ENCODE results near the gene COA6.

The COA6 gene, protein sequence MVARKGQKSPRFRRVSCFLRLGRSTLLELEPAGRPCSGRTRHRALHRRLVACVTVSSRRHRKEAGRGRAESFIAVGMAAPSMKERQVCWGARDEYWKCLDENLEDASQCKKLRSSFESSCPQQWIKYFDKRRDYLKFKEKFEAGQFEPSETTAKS

DNA sequence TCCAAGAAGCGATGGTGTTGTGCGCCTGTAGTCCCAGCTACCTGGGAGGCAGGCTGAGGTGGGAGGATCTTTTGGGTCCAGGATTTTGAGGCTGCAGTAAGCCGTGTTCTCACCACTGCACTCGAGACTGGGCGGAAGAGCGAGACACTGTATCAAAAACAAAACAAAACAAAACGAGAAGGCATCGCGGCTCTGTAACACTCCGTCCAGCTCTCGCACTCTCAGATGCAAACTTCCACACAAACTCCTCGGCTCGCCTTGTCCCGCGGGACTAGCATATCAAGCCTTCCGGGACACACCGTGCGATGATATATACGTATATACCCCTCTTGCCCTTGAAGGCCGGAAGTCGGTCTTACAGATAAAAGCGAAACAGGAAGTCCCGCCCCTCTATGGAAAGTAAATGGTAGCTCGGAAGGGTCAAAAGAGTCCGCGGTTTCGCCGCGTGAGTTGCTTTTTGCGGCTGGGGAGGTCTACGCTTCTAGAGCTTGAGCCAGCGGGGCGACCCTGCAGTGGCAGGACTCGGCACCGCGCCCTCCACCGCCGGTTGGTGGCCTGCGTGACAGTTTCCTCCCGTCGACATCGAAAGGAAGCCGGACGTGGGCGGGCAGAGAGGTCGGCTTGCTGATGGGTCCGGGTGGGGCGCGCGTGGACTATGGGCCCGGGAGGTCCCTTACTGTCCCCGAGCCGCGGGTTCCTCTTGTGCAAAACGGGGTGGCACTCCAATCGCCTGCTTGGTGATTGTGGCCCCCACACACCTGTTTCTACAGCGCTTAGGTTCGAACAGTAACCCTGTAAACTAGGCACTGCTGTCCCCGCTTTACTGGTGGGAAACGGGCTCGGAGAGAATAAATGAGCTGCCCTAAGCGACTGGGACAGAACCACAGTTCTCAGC, at the start of gene COA6:
Gene COA6 (plus strand): TSS at position 393 of the 895 bp plus-strand sequence. CDS start 11 bp downstream, at position 404.
- peak; percentile 63 to 98 (median 90) for DNase-seq

DNA sequence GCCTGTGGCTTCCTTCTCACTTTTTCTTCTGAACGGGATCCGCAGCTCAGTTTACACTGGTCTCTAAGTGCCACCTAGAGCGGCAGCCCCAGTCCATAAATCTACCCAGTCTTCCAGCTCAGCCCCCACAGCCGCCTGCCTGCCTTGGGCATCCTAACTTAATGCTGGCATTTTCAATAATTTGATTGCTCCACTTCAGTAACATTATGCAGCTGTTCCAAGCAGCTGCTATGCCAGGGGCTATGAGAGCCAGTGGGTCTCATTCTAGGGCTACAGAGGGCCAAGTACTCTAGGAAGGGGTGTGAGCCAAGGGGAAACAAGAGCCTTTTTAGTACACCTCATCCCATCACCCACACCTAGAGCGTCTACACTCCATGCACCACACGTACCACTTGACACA, 48.4 kb upstream of the COA6 start:
- no peak for DNase-seq

DNA sequence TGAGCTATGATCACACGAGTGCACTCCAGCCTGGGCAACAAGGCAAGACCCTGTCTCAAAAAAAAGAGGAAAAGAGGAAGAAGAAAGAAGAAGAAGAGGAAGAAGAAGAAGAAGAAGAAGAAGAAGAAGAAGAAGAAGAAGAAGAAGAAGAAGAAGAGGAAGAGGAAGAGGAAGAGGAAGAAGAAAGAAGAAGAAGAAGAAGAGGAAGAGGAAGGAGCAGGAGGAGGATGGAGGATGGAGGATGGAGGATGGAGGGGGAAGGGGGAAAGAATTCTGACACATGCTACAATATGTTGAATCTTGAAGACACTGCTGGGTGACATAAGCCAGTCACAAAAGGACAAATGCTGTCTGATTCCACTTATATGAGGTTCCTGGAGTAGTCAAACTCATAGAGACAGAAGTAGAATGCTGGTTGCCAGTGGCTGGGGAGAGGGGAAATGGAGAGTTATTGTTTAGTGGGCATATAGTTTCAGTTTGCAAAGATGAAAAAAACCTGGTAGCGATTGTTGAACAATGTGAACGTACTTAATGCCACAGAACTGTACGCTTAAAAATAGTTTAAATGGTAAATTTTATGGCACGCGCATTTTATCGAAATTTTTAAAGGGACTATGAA, 47.3 kb upstream of the COA6 start:
- no peak for DNase-seq

DNA sequence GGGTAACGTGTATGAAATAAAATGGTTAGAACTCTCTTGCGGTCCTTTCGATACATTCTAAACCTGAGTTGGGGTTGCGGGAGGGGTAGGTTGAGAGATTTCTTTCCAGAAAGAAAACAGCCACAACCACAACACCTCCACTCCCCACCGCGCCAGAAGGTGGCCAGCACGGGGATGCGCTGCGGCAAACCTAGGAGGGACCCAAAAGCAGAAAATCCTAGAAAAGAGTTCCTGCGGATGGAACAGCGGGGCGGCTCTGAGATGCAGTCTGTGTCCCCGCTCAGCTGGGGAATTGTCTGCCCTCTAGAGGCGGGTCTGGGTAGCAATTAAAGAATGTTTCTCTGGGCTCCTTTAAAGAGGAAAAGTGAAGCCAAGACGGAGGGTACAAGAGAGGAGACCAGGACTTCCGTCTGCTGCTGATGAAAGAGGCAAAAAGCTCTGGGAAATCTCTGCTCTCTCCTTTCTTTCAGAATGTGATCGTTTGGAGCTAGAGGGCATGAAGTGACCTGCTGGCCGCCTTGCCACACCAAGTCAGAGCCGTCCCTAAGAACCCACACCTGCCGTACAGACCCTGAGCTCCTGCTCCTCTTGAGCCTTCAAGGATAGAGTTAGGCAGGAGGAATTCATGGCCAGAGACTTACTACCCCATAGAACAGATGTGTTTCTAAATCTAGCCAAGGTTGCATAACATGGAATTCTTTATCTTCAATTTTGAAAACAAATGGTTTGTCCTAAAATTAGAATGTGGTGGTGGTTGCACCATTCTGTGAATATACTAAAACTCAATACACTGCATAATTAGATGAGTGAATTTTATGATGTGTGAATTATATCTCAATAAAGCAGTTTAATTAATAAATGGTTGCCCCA, 46.5 kb upstream of the COA6 start:
- peak in 7 of 14 donors; percentile 7 to 40 (median 20) for DNase-seq

DNA sequence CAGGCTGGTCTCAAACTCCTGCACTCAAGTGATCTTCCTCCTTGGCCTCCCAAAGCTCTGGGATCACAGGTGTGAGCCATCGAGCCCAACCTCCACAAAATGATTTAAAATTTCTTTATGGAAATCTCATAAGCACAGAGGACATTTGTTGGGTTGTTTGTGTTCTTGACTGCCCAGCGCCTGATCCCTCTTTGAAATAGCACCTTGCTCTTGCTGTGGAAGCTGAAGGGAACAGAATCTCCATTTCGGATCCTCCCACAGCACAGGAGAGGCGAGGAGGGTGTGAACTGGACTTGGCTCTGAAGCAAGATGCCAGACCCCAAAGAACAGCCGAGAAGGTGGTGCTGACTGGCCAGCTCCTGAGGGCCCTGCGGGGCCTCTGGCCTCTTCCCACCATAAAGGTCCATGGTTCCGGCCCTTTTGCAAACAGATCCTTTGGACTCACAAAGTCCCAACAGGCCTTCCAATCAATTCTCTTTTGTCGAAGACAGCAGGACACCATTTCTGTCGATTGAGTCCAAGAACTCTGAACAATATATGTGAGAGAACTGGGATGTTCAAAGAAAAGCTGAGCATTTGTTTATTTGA, 45.6 kb upstream of the COA6 start:
- no peak for DNase-seq

DNA sequence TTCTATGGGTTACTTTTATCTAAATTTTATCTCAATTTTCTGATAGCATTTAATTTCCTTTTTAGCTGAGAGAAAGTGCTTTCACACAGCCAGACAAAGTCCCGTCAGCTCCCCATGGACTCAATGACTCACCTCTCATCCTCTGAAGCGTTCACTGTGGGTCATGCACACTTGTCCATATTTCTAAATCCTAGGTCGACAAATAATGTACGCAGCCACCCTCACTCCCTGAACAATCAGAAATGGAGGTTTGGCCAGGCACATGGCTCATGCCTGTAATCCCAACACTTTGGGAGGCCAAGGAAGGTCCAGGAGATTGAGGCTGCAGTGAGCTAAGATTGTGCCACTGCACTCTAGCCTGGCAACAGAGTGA, 42.4 kb upstream of the COA6 start:
- DNase-seq = no peak

DNA sequence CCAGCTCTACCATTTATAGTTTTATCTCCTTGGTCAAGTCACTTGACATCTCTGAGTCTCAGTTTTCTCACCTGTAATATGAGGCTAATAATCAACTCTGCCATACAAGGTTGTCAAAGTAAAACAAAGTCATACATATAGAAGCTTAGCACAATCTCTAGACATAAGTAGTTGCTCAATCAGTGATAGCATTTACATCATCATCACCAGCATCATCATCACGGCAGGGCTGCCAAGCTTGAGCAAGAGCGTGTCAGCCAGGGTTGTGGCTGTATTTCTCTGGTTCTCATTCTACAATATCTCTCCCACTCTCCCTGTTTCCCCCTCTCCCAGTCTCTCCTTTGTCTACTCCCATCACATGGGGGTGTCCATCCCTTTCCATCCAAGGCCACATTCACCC, 41.7 kb upstream of the COA6 start:
- DNase-seq = no peak

DNA sequence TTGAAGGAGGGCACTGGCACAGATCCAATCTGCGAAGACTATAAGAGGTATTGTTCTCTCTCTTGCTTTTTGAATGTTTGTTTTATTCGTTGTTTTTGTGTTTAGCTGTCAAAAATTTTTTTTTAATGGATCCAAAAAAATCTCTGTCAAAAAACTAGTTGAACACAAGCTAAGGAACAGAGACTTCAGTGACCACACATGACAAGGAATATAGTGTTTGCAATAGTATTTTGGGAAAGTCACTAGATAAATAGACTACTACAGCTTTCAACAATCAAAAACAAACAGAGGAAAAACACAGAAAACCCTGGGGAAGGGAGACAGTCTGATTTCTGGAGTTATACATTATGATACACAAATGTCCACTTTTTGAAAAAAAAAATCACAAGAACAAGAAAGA, 36.9 kb upstream of the COA6 start:
- no peak for DNase-seq

DNA sequence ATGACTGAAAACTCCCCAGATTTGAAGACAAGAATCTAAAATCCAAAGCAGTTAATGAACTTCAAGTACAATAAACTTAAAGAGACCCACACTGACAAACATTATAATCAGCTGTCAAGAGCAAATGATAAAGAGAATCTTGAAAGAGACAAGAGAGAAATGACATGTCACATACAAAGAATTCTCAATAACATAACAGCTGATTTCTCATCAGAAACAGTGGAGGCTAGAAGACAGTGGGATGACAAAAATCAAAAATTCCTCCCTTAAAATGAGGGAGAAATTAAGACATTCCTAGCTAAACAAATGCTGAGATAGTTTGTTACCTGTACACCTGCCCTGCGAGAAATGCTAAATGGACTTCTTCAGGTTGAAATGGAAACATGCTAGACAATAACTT, 36.0 kb upstream of the COA6 start:
- DNase-seq = no peak

DNA sequence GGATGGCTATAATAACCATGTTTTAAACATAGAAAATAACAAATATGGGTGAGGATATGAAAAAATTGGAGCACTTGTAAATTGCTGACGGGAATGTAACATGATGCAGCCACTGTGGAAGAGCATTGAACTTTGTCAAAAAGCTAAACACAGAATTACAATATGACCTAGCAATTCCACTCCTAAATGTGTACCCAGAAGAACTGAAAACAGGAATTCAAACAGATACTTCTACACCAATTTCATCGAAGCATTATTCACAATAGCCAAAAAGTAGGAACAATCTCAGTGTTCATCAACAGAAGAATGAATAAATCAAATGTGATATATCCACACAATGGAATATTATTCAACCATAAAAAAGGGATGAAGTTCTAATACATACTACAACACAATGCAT, 32.7 kb upstream of the COA6 start:
- DNase-seq = no peak

DNA sequence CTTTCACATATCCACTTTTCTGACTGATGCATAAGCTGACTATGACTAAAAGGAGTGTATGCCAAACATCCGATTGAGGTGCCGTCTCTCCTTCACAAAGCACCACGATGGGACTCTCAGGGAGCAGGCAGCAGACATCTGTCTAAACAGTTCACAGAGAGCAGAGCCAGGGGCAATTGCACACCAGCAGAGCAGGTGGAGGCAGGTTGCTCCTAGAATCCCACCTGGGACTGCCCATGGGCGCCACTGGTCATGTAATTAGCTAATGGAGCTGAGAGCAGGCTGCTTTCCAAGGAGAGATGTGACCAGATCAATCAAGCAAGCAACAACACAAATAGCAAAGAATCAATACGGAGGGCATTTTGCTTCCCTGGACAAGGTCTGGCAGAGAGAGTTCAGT, 30.5 kb upstream of the COA6 start:
- DNase-seq = no peak

DNA sequence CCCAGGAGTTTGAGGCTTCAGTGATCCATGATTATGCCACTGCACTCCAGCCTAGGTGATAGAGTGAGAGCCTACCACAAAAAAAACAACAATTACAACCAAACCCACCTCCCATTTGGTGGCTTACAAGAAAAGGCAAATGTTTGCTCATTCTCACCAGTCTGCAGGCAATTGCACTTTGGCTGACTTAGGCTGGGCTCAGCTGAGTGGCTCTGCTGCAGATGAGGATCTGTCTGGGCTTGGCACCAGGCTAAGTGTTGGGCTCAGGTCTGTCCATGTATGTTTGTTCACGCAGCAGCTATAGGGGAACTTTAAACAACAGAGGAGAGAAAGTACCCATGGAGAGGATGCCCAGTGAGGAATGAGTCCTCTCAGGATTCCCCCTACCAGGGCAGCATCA, 28.0 kb upstream of the COA6 start:
- DNase-seq = no peak

DNA sequence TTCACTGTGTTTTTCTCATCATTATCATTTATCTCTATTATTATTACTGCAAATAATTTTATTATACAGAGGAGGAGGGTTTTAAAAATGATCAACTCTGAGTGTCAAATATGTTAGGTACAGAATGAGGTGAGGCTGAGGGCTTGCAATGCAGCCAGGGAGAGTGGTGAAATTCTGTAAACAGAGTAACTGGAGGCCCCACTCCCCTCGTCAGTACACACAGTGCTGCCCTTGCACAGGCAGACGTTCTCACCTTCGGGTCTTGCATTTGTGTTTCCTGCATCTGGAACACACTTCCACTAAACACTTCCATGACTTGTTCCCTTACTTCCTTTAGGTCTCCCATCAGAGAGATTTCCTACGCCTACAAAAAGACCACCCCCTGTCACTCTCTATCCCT, 24.3 kb upstream of the COA6 start:
- DNase-seq = no peak

DNA sequence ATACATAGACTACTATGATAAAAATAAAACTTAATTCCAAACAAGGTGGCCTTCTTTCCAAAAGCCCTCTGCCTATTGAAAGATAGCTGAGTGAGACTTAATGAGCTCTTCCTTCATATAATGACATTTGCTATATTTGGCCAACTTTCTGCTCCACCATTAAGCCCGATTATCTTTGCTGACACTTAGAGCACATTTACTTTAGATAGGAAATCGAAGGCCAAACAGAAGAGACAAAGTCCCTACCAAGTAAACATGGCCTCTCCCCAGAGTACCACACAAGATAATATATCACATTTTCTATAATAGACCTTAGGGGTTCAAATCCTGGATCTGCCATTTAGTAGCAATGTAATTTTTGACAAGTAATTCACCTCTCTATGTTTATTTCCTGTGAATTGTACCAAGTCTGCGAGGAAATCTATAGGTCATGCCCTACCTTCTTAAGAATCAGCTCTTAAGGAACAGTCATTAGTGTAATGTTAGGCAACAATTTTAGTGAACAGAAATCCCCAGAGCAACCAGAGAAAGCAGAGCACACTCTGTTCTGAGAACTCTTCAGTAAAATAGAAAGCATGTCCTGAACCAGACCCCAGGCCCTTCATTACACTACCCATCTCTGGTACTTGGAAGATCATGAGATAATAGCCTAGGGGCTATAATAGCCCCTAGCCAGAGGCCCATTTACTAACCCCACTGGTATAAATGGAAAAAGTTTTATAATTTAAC, 17.3 kb upstream of the COA6 start:
- no peak for DNase-seq

DNA sequence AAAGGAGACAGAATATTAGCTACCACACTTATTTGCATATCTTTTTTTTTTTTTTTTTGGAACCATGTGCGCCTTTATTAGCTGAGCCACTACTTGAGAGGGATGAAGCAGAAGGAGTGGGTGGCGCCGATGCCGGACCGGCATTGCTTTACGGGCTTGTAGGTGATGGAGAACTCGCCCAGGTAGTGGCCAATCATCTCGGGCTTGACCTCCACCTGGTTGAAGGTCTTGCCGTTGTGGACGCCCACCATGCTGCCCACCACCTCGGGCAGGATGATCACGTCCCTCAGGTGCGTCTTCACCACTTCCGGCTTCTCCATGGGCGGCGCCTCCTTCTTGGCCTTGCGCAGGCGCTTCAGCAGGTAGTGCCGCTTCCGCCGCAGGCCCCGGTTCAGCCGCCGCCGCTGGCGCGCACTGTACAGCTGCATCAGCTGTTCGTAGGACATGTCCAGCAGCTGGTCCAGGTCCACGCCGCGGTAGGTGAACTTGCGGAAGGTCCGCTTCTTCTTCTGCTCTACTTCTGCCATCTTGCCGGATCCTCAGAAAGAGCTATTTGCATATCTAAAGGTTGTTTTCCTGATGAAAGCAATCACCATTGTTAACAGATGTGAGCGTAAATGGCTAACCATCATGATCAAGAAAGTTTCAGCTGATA, 16.5 kb upstream of the COA6 start:
- peak in 3 of 14 donors; percentile 1 to 4 (median 1) for DNase-seq

DNA sequence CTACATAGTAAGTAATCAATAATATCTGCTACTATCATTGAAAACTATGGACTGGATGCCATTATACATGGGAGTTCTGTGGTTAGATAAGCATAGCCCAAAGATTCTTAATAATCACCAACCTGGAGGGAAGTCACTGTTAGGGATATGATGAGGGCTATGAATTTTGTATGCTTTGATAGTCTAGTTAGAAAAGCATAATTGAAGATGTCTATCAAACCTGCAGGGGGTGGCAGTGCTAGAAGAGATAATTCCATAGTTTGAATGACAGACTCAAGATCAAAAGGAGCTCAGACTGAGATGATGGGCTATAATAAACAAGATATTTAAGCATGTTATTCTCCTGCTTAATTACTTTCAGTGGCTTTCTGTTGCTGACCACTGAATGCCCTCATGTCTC, 15.4 kb upstream of the COA6 start:
- DNase-seq = no peak

DNA sequence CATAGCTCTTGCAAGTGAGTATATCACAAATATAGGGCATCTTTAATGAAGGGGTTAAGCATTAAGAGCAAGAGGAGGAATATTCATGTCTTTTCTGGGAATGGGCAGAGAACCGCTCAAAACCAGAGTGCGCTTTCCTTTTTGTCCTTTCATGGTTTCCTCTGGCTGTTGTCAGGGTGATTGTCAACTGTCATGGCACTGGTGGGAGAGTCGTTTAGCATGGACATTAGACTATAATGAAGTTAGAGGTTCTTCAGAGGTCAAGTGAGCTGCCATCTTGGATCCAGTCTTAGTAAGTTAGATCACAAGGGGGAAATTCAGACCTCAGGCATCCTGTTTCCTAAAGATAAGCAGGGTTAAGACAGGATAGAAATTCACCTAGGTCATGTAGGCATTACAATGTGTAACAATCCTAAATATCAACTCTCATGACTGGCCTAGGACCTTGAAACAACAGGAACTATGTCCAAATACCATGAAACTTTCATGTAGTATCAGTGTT, 12.1 kb upstream of the COA6 start:
- DNase-seq = no peak

DNA sequence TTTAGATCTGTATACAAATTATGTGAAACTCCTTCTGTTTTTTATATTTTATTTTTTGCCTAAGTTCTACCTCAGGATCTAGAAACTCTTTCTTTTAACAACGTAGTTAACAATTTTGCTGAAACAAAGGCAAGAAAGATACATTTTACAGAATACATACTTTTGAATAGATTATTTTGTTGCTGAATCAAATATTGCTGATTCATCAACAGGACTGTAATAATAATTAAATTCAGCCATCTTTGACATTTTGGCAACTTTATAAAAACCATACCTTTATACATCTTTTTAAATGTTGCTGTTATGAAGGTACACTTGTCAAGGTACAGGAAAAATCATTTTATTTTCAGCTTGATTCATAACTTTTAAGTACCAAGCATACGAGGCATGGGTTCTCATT, 10.7 kb upstream of the COA6 start:
- DNase-seq = no peak

DNA sequence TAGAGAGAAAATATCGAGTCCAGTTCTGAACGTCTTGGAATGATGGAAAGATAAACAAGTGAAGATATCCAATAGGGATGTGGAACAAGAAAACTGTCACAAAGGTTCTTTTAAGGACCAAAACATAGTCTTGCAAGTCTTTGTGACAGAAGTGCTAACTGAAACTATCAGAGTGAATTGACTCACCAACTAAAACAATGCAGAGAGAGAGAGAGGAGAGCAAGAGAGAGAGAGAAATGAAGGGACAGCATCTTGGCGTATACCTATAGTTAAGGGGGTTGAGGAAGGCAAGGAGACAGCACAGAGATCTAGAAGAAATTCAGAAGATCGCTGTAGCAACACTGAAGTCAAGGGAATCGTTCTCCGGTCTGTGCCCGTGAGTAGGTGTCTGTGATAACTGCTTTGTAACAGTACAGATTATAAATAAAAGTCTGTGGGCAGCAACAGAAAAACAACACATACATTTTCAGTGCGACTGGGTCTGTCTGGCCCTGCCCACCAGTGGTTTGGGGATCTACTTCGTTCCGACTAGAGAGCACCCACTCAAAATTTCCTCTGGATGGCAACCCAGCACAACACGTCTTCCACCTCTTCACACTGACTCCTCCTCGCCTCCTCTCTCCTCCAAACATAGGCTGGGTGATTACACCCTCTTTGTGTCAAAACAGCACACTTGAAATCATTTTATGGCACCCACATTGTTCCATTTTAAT, 4.8 kb upstream of the COA6 start:
- DNase-seq = no peak

DNA sequence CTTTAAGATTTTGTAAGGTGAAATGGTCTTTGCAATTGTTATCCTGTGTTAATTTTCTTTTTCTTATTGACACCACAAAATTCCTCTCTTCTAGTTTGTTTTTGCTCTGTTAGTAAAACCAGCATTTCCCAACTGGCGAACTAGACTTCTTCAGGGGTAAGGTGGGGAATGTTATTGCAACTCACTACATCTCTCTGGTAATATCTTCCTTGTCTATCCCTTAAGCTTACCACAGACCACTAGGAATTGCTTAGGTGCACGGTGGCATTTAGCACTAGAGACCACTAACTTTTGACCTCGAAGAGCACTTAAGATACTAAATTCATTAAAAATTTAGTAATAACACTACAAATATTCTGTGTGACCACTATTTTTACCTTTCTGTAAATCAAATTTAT, 4.2 kb upstream of the COA6 start:
- no peak for DNase-seq

Data from C1 segment of cervical spinal cord (tissue), 14 donors.